Measurements from ENCODE around the gene HOXA10.

HOXA10 gene

GRCh38 chr7:27130540-27131389, 43.4 kb downstream of the HOXA10 start, which contains the start of gene HOXA4:
TSS of gene HOXA4 (minus strand) at chr7:27130757. CDS start at chr7:27130733, 24 bp downstream.
- peak; percentile 48 for DNase-seq (ENCODE audit: low spot score)

DNA sequence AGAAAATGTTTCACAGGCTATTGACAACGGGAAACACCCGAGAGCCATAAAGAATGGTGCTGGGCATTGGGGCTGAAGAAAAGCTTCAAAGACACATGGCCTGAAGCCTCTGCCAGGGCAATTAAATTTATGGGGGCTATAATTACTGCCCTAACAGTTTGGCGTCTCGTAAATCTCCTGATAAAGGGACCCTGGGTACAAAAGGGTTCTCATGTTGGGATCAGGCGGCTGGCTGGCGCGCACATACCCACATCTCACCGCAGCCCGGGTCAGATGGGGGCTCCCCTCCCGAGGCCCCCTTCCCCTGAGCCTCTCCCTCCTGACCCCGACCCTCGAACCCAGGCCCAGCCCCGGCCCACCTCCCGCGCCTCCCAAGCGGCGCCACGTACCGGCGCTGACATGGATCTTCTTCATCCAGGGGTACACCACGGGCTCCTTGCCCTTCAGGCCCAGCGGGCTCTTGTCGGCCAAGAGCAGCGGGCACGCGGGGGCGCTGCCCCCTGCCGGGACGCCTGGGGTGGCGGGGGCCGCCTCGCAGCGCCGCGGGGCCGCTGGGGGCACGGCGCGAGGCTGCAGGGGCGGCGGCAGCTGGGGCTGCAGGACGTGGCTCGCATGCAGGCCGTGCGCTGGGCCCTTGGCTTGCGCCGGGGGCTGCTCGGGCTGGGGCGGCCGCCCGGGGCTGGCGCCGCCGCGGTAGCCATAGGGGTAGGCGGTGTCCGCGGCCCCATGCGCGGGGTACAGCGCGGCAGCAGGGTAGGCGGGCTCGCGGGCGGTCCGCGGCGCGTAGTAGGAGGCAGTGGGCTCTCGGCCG, 44.2 kb downstream of the HOXA10 start:
- no peak for DNase-seq (ENCODE audit: low spot score)

- DNase-seq (ENCODE audit: low spot score) = no peak
These were observed 45.1 kb downstream of the HOXA10 start for GRCh38 chr7:27128776-27129728.

DNA sequence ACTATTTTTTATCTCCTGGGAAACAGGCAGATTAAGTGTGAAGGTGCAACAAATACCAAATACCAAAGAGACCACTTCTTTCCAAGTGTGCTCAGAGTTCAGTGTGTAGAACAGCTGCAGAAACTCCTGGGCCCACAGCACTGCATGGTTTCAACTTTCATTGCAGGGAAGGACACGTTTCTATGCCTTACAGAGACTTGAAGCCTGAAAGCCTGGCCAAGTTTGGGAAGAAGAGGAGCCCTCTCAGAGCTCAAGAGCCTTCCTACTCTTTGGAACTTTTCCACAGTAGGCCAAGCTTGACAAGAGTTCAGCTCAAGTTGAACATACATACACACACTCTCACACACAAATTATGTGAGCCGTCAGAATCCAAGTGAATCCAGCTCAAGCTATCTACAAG, 46.1 kb downstream of the HOXA10 start:
- DNase-seq (ENCODE audit: low spot score) = no peak

DNA sequence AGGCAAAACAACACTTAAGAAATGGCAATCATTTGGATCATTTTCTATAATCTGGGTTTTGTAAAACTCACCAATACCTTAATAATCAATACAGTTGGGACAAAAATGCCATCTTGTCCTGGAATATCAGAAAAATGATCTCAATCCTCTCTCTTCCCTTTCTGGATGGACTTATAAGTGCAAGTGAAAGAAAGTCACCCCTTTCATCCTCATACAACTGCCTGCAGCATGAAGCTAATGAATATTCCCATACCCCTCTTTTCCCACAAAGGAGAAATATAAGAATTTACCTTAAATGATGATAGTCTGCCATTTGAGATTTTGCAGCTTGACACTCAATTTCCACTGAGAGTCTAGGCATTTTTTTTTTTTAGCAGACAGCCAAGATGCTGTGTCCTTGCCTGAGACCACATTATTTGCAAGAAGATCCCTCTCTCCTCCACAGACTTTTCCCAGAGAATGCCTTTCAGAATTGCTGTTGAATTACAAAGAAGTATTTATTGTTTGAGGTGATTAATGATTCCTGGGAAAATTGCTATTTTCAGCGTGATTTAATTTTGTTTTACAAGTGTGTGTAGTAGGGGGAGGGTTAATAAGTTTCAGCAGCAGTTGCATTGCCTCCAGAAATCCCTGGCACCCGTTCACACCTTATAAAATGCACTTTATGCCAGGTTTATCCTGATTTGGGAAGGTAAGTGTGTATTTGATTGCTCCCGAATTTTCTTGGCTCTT, 47.4 kb downstream of the HOXA10 start:
- no peak for DNase-seq (ENCODE audit: low spot score)

GRCh38 chr7:27125986-27126394, 48.1 kb downstream of the HOXA10 start:
- no peak for DNase-seq (ENCODE audit: low spot score)

- no peak for DNase-seq (ENCODE audit: low spot score)
These were observed 49.0 kb downstream of the HOXA10 start for GRCh38 chr7:27124902-27125689.

DNA sequence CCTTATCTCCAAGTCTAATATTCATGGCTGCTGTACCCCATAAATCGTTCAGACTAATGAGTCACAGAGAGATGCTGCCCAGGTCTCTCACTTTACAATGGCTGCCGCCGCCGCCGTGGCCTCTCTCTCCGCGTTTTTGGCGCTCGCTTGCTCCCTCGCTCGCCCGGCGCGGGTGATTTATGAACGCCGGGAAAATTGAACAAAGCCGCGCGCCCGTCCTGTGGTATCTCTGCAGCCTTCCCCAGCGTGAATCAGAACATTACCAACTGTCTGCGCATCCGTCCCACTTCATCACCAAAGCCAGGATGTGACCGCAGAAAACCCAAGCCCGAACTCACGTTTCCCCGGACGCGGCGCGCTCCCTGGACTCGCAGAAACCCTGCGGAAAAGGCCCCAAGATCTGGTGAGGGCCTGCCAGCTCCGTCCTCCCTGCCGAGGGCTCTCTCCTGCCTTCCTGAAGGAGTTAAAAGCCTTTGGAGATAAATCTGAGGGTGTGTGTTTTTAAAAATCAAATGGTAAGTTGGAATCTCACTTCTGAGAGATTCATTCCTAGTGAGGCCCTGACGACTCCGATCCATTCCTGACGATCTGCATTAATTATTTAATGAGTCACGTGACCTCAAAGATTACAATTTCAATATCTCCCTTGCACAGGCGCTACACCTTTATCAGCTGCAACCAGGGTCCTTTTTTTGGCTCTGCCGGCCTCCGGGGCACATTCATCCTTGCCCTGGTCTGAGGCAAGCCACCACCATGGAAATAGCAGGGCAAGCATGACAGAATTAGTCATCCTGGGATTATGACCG, 49.8 kb downstream of the HOXA10 start:
- no peak for DNase-seq (ENCODE audit: low spot score)

- no peak for DNase-seq (ENCODE audit: low spot score)
These were observed 50.6 kb downstream of the HOXA10 start for GRCh38 chr7:27123477-27124053.

DNA sequence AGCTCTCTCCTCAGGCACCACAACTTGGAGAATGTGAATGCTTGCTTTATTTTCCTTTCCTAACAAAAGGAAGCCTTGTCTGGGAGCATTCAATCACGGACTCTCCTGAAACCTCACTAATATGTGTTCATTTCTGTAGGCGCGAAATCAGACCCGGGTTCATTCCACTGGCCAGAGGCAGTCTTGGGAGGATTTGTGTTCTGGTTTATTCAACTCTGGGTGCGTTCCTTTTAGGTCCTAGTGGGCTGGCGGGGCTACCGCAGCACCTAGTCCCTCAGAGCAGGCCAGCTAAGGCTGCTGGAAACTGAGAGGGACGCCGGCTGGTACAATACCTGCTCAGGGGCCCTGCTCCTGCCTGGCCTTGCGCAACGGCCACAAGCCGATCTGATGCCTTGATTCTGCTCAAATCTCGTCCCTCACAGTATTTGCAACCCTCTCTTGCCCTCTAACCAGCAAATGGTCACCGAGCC, 51.1 kb downstream of the HOXA10 start:
- no peak for DNase-seq (ENCODE audit: low spot score)

DNA sequence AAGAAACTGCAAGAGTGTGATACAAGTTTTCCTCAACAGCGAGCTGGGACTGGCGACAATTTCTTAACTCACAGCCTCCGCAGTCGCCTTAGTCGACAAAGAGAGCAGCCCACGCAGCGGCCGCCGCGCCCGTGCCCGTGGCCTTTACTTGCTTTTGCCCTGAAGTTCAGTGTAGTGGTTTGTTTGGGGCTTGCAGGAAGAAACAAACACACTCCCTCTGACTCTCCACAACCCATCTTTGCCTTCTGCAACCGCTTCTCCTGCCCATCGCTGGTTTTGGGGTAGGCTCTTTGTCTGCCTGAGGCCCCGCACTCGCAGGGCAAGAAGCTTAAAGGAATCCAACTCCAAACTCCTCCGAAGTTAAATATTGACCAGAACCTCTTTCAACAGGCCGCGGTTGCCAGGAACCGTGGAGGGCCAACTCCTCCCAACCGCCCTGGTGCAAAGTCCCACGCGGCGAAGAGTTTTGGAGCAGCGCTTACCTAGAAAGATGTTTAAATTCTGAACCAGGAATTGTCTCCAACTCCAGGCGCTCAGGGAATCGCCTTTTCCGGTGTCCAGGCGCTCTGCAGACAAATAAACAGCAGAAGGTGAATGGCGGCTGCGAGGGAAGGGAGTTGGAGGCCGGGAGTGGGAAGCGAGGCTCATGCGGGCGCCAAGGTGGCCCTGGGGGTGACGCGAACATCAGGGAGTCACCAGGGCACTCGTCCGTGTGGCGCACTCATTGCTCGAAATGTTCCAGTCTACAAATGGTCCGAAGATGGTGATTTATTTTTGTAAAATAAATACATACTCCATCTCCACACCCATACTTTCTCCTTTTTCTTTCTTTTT, 51.8 kb downstream of the HOXA10 start:
- DNase-seq (ENCODE audit: low spot score) = no peak

DNA sequence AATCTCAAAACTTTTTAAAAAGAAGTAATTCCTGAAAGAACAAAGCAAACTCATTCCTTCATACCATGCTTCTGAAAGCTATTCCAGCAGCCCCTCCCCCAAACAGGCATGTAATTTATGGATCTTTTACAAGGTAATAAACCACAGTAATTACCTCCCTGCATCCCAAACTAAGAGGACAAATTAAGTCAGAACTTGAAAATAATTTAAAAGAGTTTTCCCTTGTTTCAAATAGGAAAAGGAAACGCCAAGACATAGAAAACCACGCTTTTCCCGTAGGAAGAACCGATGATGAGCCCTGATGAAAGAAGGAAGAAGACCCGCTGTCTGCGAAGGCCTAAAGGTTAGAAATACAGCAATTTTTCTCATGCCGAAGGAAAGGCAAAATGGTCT, 52.4 kb downstream of the HOXA10 start:
- no peak for DNase-seq (ENCODE audit: low spot score)

Measured in pons (tissue), 1 donor.